Measurements from ENCODE around the gene DMPK.
"Not testable (repeated sequence)": the region's sequence is repeated elsewhere in the genome, so short reads cannot be mapped to it uniquely, and the experiment has no call there.

DMPK gene

GRCh38 chr19:45745606-45746005, 36.7 kb downstream of the DMPK start:
- DNase-seq (ENCODE audit: low read depth, low spot score), result no peak

GRCh38 chr19:45742969-45743368, 39.3 kb downstream of the DMPK start:
- DNase-seq (ENCODE audit: low read depth, low spot score), result no peak

DNA sequence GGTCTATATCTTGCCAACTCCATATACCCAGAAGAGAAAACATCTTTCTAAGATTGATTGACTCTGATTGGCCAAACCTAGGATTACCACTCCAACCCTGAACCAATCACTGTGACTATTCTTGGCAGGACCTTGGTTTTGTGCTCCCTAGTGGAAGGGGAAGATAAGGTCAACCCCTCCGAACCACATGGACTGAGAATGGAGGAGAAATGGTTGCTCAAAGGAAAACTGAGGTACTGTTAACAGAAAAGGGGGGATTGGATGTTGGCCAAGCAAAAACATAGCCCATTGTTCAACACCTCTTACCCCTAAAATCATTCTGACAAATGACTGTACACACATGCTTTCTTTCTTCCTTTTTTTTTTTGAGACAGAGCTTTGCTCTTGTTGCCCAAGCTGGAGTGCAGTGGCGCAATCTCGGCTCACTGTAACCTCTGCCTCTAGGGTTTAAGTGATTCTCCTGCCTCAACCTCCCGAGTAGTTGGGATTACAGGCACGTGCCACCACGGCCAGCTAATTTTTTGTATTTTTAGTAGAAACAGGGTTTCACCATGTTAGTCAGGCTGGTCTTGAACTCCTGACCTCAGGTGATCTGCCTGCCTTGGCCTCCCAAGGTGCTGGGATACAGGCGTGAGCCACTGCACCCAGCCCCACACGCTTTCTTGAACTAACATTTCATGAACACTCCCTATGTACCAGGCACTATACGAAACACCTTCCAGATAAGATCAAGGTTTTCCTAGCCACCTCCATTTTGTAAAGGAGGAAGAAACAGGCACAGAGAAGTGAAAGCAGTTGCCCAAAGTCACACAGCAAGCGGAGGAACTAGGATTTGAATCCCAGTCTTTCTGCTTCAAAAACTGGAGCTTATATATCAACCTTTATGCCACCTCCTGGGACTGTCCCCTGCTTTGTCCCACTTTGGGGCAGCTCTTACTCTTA, 42.5 kb downstream of the DMPK start:
- DNase-seq (ENCODE audit: low read depth, low spot score), result no peak

- DNase-seq (ENCODE audit: low read depth, low spot score), result no peak
These were observed 49.0 kb downstream of the DMPK start, which contains the start of gene MEIOSIN for GRCh38 chr19:45733160-45733810. MEIOSIN (plus strand) TSS chr19:45733439; CDS start chr19:45735377, 1,938 bp downstream.

DNA sequence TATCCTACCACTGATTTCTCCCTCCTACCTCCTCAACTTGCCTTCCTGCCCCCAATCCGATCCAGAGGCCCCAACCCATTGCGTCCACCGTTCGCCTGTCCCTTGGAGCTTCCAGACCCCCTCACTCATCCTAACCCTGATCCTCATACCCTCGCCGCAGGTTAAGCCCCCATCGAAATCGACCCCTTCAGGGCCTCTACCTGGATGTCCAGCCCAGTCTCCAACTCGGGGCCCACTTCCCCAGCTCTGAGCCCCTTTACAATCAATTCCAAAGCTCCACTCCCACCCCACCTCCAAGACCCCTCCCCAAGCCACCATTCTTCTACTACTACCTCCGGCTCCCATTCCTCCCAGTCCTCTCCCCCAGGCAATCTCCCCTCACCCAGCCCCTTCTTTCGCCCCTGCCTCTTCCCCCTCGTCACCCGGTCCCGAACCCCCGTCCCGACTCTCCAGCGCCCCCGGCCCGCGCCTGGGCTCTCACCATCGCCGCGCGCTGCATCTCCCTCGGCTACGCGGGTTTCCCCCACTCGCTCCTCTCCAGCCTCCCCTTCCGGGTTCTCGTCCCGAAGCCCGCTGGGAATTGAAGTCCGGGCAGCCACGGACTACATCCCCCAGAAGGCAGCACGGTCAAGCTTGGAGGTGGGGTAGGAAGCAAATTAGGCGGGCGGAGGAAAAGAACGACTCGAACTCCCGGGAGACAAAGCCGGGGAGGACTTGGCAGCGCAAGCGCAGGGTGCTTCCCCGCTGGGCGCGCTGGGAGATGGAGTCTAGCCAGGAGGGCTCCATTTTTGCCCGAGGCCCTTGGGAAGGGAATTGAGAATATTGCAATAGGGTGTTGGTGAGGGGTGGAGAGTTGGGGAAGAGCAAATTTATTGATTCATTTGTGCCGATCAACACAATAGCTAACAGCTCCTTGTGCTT, 51.7 kb downstream of the DMPK start, which contains the start of gene FBXO46:
TSS of gene FBXO46 (minus strand) at position 529 of the 921 bp plus-strand sequence. CDS start 17,401 bp downstream, outside the sequence.
- peak; percentile 89 for DNase-seq (ENCODE audit: low read depth, low spot score)

DNA sequence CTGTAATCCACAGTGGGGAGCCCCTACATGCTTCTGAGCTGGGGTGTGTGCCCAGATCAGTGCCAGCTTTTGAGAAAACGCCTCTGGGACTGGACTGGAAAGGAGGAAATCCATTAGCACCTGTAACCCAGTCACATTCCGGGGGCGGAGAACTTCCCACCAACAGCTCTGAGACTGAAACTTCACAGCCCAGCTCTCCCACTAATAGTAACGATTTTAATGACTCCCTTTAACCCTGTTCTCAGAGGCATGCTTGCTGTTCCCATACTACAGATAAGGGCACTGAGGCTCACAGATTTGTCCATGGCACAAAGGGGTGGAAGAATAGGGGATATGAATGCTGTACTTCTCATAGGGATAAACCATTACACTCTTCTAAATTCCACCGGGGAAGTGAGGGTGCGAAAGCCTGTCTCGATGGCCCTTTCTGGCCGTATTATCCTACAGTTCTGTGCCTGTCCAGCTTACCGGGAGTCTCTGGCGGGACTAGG, 52.4 kb downstream of the DMPK start:
- DNase-seq (ENCODE audit: low read depth, low spot score), result no peak

- DNase-seq (ENCODE audit: low read depth, low spot score), result not testable (repeated sequence)
These were observed 53.6 kb downstream of the DMPK start for GRCh38 chr19:45728683-45729082.

- not testable (repeated sequence) for DNase-seq (ENCODE audit: low read depth, low spot score)
These were observed 62.2 kb downstream of the DMPK start for GRCh38 chr19:45720065-45720464.
